ENCODE measurements around the gene SLC25A21.

DNA sequence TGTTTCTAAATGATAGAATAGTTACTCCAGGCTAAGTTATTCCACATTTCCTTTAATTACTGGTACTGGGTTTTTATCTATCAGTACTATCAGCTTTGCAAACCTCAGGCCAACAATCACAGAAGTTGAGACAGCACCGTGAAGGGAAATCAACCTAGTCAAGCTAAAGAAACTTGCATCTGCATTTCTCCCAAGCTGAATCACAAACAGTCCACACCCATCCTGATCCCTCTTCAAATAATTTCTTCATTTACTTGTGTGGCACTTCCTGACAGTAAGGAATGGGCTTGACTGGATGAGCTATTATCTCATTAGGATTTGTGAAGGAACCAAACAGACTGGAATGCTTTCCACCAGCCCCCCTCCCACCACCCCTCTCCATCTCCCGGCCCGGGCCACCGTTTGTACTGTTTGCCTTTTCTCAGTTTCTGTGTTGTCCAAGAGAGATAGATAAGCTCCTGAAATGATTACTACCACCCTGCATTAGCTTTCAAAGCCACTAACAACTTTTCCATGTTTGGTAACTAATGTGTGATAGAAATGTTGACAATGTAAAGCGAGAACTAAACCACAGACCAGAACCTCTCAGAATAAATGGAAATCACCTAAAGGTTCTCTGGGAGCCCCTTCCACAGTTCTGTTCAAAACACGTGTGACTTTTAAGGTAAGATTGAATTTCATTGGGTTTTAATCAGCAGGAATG is 236.3 kb downstream of the SLC25A21 start:
- TF ChIP-seq, protein P1, sequence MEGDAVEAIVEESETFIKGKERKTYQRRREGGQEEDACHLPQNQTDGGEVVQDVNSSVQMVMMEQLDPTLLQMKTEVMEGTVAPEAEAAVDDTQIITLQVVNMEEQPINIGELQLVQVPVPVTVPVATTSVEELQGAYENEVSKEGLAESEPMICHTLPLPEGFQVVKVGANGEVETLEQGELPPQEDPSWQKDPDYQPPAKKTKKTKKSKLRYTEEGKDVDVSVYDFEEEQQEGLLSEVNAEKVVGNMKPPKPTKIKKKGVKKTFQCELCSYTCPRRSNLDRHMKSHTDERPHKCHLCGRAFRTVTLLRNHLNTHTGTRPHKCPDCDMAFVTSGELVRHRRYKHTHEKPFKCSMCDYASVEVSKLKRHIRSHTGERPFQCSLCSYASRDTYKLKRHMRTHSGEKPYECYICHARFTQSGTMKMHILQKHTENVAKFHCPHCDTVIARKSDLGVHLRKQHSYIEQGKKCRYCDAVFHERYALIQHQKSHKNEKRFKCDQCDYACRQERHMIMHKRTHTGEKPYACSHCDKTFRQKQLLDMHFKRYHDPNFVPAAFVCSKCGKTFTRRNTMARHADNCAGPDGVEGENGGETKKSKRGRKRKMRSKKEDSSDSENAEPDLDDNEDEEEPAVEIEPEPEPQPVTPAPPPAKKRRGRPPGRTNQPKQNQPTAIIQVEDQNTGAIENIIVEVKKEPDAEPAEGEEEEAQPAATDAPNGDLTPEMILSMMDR (IDR thresholded peaks at IDR 0.05), result no peak
- no peak for TF ChIP-seq POLR2A (IDR thresholded peaks at IDR 0.05)

Data from esophagus squamous epithelium (tissue), 4 donors.